Measurements from ENCODE around the gene PWWP2B. TPM values are rescaled to one million over a fixed set of nuclear protein-coding genes. Genes with fewer than 3 reads are reported as not detected.

Gene PWWP2B
- total and polyA plus RNA-seq, 11 donors, result 10.5 to 23.5 (median 15.3) TPM

GRCh38 chr10:132363376-132363775 lies 33.6 kb upstream of the PWWP2B start:
- no peaks in the 10 kb centered on the region for H3K4me1 ChIP-seq
- WGBS, 4 donors, result 85 to 90% (median 88%) methylated on average over 13 to 15 of the region's 15 CpGs

GRCh38 chr10:132363921-132364593 lies 32.9 kb upstream of the PWWP2B start:
- no peaks in the 10 kb centered on the region for H3K4me1 ChIP-seq
- peak; percentile 62 to 82 (median 66) for ATAC-seq
- H3K9me3 ChIP-seq, result peaks cover 0 to 10% (median 0%) of the 10 kb centered on the region in 12 donors
- no peak overlapping the region for H3K4me3 ChIP-seq
- no peak overlapping the region for H3K27ac ChIP-seq
- intact Hi-C loops (cut with DNase I), result no loop called here
- no peak for DNase-seq
- 64 to 70% (median 67%) methylated on average over 14 to 16 of the region's 16 CpGs for whole genome bisulfite sequencing, 4 donors
- H3K27me3 ChIP-seq, result no peaks in the 10 kb centered on the region
- TF ChIP-seq CTCF (IDR thresholded peaks at IDR 0.05), result no peak
- no peak for TF ChIP-seq POLR2A (IDR thresholded peaks at IDR 0.05)
- H3K36me3 ChIP-seq, result peaks cover 0 to 25% (median 18%) of the 10 kb centered on the region in 9 donors

More at GRCh38 chr10:132363376-132363775, 33.6 kb upstream of the PWWP2B start:
- no peak for ATAC-seq
- H3K27ac ChIP-seq, result no peak overlapping the region
- peaks cover 0 to 24% (median 18%) of the 10 kb centered on the region in 9 donors for H3K36me3 ChIP-seq
- intact Hi-C loops (cut with DNase I), result no loop called here
- peaks cover 0 to 9% (median 0%) of the 10 kb centered on the region in 12 donors for H3K9me3 ChIP-seq
- DNase-seq, result no peak
- TF ChIP-seq CTCF (IDR thresholded peaks at IDR 0.05), result no peak
- no peak for TF ChIP-seq POLR2A (IDR thresholded peaks at IDR 0.05)
- no peaks in the 10 kb centered on the region for H3K27me3 ChIP-seq
- H3K4me3 ChIP-seq, result no peak overlapping the region

- H3K4me3 ChIP-seq, result no peak overlapping the region
- H3K27me3 ChIP-seq, result no peaks in the 10 kb centered on the region
- TF ChIP-seq POLR2A (IDR thresholded peaks at IDR 0.05) (no peak), CTCF (IDR thresholded peaks at IDR 0.05) (no peak)
- peaks cover 0 to 10% (median 0%) of the 10 kb centered on the region in 12 donors for H3K9me3 ChIP-seq
- intact Hi-C loops (cut with DNase I), result no loop called here
- WGBS, 4 donors, result 61 to 89% (median 75%) methylated on average over 5 to 14 of the region's 14 CpGs
- H3K4me1 ChIP-seq, result no peaks in the 10 kb centered on the region
- peak in 1 of 4 donors; percentile 66 for ATAC-seq
- DNase-seq, result no peak
- peaks cover 0 to 25% (median 18%) of the 10 kb centered on the region in 9 donors for H3K36me3 ChIP-seq
- H3K27ac ChIP-seq, result no peak overlapping the region
These were observed 32.4 kb upstream of the PWWP2B start for GRCh38 chr10:132364594-132364970.

GRCh38 chr10:132365102-132365501 lies 31.9 kb upstream of the PWWP2B start:
- TF ChIP-seq POLR2A (IDR thresholded peaks at IDR 0.05) (no peak), CTCF (IDR thresholded peaks at IDR 0.05) (no peak)
- peaks cover 0 to 25% (median 18%) of the 10 kb centered on the region in 9 donors for H3K36me3 ChIP-seq
- no peaks in the 10 kb centered on the region for H3K4me1 ChIP-seq
- intact Hi-C loops (cut with DNase I), result no loop called here
- H3K27me3 ChIP-seq, result no peaks in the 10 kb centered on the region
- peaks cover 0 to 10% (median 0%) of the 10 kb centered on the region in 12 donors for H3K9me3 ChIP-seq
- ATAC-seq, result no peak
- DNase-seq, result no peak
- WGBS, 4 donors, result 88 to 97% (median 96%) methylated on average over 9 of the region's 9 CpGs
- H3K27ac ChIP-seq, result no peak overlapping the region
- H3K4me3 ChIP-seq, result no peak overlapping the region

Measured in heart left ventricle (tissue), 16 donors.